RWPE2 (cell line): Measurements from ENCODE around the gene APLP2.

ENCODE experiments used
- ATAC-seq: fragments of 200-7000 bp; cut with Tn5 transposase; 3 replicates; pipeline ENCODE4 v1.9.1; 2021; ENCODE audit warnings: low read depth
- DNase-seq: peaks from one replicate; pipeline ENCODE4 v3.0.0-alpha.2; 2020; ENCODE audit warnings: low spot score
- H3K27ac ChIP-seq: fragments of 450-650 bp; 2 replicates; pipeline ENCODE4 v1.5.1; 2017; ENCODE audit warnings: mild to moderate bottlenecking; ENCODE audit not compliant: poor library complexity, severe bottlenecking
- H3K27me3 ChIP-seq: fragments of 250-450 bp; sonication (Bioruptor Pico); 2 replicates; pipeline ENCODE4 v1.5.1; 2021; ENCODE audit warnings: mild to moderate bottlenecking, moderate library complexity; ENCODE audit not compliant: insufficient read depth, poor library complexity, severe bottlenecking
- H3K36me3 ChIP-seq: fragments of 250-450 bp; sonication (Bioruptor Pico); 2 replicates; pipeline ENCODE4 v1.5.1; 2020; ENCODE audit warnings: low read depth, mild to moderate bottlenecking, moderate library complexity
- H3K4me1 ChIP-seq: fragments of 250-450 bp; sonication (Bioruptor Pico); 2 replicates; pipeline ENCODE4 v1.5.1; 2021; ENCODE audit warnings: mild to moderate bottlenecking, moderate library complexity; ENCODE audit not compliant: insufficient read depth, poor library complexity, severe bottlenecking
- H3K4me3 ChIP-seq: fragments of 250-450 bp; sonication (Bioruptor Pico); 2 replicates; pipeline ENCODE4 v1.5.1; 2021; ENCODE audit warnings: mild to moderate bottlenecking, moderate library complexity; ENCODE audit not compliant: severe bottlenecking
- H3K9me3 ChIP-seq: fragments of 250-450 bp; sonication (Bioruptor Pico); 2 replicates; pipeline ENCODE4 v1.5.1; 2021; ENCODE audit warnings: mild to moderate bottlenecking, moderate library complexity; ENCODE audit not compliant: severe bottlenecking
- TF ChIP-seq, protein P1 (sequence below): fragments of 450-650 bp; IDR thresholded peaks from one replicate; pipeline ENCODE4 v1.5.1; 2017; ENCODE audit warnings: mild to moderate bottlenecking, moderate library complexity; ENCODE audit not compliant: poor library complexity, severe bottlenecking

The APLP2 gene

DNA sequence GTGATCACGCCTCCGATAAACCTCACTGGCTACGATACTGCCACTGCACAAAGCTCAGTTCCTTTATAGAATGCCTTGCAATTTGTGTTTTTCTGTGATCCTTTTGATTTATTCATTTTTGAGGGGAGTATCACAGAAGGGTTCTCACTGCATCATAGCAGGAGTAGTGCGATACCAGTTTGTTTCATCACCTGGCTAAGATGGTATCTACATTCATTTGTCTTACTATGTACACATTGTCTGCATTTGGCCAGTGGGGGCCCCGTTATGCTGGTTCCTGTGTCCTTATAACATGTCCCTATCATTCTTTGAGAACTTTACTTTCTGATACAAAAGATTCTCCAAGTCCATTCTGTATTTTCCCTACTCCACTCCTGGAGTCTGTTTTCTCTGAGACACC lies 44.6 kb downstream of the APLP2 start:
- ATAC-seq (no peak), DNase-seq (no peak)
- Histone ChIP-seq H3K27me3 (no peaks in the 10 kb centered on the region), H3K9me3 (no peaks in the 10 kb centered on the region), H3K27ac (no peak overlapping the region), H3K4me3 (no peak overlapping the region), H3K36me3 (peaks cover 67% of the 10 kb centered on the region), H3K4me1 (no peaks in the 10 kb centered on the region)
- TF ChIP-seq, protein P1, sequence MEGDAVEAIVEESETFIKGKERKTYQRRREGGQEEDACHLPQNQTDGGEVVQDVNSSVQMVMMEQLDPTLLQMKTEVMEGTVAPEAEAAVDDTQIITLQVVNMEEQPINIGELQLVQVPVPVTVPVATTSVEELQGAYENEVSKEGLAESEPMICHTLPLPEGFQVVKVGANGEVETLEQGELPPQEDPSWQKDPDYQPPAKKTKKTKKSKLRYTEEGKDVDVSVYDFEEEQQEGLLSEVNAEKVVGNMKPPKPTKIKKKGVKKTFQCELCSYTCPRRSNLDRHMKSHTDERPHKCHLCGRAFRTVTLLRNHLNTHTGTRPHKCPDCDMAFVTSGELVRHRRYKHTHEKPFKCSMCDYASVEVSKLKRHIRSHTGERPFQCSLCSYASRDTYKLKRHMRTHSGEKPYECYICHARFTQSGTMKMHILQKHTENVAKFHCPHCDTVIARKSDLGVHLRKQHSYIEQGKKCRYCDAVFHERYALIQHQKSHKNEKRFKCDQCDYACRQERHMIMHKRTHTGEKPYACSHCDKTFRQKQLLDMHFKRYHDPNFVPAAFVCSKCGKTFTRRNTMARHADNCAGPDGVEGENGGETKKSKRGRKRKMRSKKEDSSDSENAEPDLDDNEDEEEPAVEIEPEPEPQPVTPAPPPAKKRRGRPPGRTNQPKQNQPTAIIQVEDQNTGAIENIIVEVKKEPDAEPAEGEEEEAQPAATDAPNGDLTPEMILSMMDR = no peak

DNA sequence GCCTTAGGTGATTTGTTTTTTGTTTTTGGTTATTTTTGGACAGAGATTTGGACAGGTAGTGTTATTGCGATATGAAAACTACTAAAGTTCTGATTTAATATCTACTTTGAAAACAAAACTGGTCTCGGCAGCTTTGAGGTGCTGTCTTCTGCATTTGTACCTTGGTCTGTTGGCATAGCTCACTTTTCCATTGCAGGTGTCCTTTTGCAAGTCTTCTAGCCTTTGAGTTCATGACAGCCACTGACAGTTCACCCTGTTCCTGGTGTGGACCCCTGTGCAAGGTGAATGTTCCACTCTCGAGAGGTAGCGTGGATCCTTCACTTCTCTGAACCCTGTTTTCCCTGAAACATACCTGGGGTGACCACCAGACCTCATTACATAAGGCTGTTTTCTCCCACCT lies 45.0 kb downstream of the APLP2 start:
- TF ChIP-seq, protein P1 = no peak
- Histone ChIP-seq H3K27me3 (no peaks in the 10 kb centered on the region), H3K36me3 (peaks cover 63% of the 10 kb centered on the region), H3K4me1 (no peaks in the 10 kb centered on the region), H3K4me3 (no peak overlapping the region), H3K27ac (no peak overlapping the region), H3K9me3 (no peaks in the 10 kb centered on the region)
- no peak for DNase-seq
- ATAC-seq = no peak

DNA sequence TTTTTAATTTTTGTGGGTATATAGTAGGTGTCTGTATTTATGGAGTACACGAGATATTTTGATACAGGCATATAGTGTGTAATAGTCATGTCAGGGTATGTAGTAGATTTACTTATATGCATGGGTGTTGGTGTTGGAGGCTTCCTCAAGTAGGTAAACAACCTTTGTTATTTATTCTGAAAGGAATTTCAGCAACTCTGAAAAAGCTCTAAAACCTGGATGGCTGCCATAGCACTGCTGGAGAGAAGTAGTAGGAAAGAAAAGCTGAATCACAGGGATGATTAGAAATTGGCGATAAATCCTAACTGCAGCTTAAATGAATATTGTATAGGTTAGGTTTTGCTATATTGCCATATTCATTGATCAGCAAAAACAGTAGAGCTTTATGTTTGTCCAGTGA lies 45.5 kb downstream of the APLP2 start:
- no peak for DNase-seq
- no peak for ATAC-seq
- Histone ChIP-seq H3K9me3 (no peaks in the 10 kb centered on the region), H3K27me3 (no peaks in the 10 kb centered on the region), H3K27ac (no peak overlapping the region), H3K4me3 (no peak overlapping the region), H3K4me1 (no peaks in the 10 kb centered on the region), H3K36me3 (peaks cover 58% of the 10 kb centered on the region)
- TF ChIP-seq, protein P1 = no peak

DNA sequence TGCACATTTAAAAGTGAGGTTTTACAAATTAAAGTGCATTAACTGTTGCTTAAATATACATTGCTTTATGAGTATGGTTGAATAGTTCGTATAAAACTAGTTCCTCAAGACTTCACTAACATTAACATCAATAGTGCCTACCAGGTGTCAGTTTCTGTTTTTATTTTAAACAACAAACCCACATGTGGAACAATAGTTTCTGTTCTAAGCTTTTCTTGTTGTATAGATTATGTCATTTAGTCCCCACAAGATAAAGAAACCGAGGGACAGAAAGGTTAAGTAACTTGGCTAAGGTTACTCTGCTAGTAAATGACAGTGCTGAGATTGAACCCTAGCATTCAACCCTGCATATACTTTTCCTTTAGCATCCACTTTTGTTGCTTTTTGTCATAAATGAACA lies 48.5 kb downstream of the APLP2 start:
- DNase-seq = no peak
- TF ChIP-seq, protein P1 = no peak
- no peaks in the 10 kb centered on the region for H3K9me3 ChIP-seq
- ATAC-seq = no peak
- no peak overlapping the region for H3K4me3 ChIP-seq
- H3K27me3 ChIP-seq = no peaks in the 10 kb centered on the region
- no peaks in the 10 kb centered on the region for H3K4me1 ChIP-seq
- no peak overlapping the region for H3K27ac ChIP-seq
- H3K36me3 ChIP-seq = peaks cover 46% of the 10 kb centered on the region

DNA sequence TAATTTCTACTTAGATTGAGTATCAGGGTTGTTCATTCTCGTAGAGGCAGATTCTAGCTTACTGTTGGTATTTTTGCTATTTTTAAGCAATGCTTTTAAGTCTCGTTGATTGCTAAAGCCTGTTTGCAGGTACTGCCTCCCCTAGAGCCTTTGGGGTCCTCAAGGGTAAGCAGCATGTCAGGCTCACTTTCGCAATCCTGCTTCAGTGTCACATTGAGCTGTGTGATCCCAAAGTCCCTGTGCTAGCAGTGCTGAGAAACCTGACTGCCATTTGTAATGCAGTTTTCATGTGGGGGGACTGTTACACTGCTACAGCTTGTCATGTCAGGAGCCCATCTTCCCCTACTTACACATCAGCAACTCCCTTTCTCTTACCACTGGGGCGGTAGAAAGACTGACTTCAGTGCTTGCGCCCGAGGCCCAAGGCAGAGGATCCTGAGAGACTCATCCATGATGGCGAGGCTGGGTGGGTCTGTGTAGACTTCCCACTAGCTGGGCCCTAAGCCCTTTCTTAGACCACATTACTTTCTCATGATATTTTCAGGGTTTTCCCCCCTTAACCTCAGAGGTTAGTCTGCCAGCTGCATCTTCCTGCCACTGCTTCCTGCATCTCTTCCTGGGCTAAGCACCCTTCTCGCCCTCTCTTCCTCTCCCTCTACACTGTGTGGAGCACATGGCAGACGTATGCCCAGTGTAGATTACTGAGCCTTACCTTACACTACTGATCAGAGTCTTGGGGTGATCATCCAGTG lies 49.1 kb downstream of the APLP2 start:
- Histone ChIP-seq H3K4me3 (no peak overlapping the region), H3K4me1 (peaks cover 2% of the 10 kb centered on the region), H3K9me3 (no peaks in the 10 kb centered on the region), H3K36me3 (peaks cover 46% of the 10 kb centered on the region), H3K27me3 (no peaks in the 10 kb centered on the region), H3K27ac (no peak overlapping the region)
- ATAC-seq = no peak
- TF ChIP-seq, protein P1 = no peak
- no peak for DNase-seq
